NCI-H1417 treated with DMSO at 0.1 percent for 48 hours (cell line): ENCODE results near the gene TMEM267.
"Not testable (repeated sequence)": the region's sequence is repeated elsewhere in the genome, so short reads cannot be mapped to it uniquely, and the experiment has no call there.

Experiments
- DNase-seq: peaks from one replicate; lab custom pipeline; 2025; lab: John Stamatoyannopoulos, UW

The TMEM267 gene

DNA sequence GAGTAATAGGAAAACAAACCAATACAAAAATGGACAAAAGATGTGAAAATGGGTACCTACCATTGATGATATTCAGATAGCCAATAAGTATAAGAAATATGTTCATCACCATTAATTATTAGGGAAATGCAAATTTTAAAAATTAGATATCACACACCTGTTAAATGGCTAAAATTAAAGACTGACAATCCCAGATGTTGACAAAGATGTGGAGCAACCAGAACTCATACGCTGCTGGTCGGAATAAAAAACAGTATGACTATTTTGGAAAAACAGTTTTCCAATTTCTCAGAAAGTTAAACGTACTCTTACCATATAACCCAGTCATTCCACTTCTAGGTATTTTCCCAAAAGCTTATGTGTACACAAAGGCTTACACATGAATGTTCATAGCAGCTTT is 27.1 kb downstream of the TMEM267 start:
- no peak for DNase-seq

- not testable (repeated sequence) for DNase-seq
Observed at GRCh38 chr5:43441575-43441974, 42.1 kb downstream of the TMEM267 start.

- DNase-seq = no peak
Observed at GRCh38 chr5:43437062-43437660, 46.5 kb downstream of the TMEM267 start.

DNA sequence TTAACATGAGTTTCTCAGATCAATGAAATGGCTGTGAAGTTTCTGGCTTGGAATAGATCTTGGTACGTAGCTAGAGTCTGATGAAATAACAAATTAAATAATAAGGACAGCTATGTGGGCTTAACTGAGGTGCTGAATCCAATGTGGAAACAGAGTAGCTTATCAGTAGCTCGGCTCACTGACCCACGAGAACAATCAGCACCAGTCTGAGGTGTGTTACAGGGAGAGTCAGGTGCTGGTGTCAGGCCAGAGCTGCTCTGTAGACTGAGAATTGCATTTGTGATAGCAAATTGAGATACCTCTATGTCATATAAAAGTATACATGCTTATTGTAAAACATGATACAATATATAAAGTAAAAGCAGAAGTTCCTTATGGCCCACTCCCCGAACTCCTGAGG is 50.3 kb downstream of the TMEM267 start:
- no peak for DNase-seq

DNA sequence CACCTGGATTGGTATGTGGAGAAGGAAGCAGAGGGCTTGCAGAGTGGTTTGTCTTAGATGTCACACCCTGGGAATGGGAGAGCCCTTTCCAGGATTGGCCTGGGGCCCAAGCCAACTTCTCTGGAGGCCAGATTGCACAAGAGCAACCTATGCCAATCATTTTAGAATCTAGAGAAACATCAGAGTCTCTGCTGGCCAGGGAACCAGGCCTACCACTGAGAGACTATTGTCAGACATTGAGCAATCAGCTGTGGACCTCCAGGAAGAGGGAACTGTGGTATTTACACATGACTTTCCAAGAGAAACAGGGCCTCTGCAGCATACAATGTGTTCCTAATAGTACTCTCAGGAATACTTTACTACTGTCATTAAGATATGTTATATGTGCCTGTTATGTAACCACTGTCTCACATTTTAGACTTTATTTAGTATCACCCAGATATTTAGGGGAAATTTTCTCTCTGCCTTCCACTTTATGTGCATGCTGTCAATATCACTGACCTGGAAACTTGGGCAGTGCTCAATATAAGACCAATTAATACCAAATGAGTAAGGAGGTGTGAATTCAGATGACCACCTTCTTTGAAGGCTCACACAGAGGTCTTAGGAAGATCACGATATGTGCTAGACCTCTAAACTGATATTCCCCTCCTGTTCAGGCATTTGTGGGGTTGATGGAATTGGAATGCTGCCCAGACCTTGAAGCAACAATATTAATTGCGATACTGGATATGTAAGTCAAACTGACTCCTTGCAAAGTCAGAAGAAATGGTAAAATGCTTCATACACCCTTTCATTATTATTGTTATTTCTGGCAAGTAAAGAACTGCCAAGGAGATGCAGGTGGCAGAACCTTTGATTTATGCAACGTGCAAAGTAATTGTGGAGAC is 50.9 kb downstream of the TMEM267 start:
- no peak for DNase-seq

DNA sequence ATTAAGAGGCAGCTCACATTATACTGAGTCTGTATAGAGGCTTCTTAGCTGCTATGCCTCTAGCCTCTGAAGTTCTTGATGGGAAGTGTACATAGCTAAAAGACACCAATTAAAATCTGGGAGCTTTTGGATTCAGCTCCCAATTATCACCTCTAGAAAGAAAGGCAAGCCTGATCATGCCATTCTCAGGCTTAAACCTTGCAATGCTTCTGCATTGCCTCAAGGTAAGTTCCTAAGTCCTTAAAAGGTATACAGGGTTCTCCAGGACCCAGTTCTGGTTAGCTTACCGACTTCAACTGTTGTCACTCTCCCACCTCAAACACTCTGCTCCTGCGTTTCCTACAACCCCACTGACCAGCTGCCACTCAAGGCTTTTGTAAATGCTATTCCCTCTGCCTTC is 54.0 kb downstream of the TMEM267 start:
- no peak for DNase-seq

DNA sequence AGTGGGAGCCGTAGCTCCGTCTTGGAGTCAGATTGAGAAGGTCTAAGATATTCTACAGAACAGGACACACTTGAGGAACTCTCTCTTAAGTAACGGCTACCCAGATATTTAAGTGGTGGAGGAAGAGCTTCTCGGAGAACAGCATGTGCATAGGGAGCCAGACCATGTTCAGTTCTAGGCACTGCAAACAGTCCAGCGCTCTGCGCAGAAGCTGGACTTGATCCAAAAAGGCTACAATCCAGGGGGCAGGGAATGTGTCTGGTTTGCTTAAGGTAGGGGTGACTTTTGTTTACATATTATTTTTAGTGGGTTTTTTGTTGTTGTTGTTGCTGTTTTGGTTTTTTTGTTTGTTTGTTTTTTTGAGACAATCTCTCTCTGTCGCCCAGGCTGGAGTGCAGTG is 54.6 kb downstream of the TMEM267 start:
- no peak for DNase-seq

- DNase-seq = no peak
Observed at GRCh38 chr5:43427306-43427705, 56.4 kb downstream of the TMEM267 start.

DNA sequence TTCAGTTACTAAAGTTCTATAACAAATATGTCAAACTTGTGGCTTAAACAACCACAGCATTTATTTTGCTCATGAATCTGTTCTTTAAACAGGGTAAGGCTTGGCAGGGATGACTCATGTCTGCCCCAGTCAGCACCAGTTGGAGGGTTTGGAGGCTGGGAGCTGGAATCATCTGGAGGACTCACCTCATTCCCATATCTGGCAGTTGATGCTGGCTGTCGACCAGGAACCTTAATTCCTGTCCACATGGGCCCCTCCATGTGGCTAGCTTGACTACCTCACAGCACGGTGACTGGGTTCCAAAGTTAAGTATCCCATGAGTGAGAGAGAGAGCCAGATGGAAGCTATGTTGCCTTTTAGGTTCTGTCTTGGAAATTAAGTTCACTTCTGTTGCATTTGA is 57.7 kb downstream of the TMEM267 start:
- no peak for DNase-seq

DNA sequence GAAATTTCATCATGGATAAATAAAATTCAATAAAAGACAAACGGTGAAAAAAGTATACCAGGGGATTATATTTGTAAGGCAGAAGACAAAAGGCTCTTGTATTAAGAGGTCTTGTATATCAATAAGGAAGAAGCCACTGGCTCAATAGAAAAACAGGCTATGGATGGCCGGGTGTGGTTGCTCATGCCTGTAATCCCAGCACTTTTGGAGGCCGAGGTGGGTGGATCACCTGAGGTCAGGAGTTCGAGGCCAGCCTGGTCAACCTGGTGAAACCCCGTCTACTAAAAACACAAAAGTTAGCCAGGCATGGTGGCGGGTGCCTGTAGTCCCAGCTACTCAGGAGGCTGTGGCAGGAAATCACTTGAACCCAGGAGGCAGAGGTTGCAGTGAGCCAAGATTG is 60.6 kb downstream of the TMEM267 start:
- DNase-seq = not testable (repeated sequence)

DNA sequence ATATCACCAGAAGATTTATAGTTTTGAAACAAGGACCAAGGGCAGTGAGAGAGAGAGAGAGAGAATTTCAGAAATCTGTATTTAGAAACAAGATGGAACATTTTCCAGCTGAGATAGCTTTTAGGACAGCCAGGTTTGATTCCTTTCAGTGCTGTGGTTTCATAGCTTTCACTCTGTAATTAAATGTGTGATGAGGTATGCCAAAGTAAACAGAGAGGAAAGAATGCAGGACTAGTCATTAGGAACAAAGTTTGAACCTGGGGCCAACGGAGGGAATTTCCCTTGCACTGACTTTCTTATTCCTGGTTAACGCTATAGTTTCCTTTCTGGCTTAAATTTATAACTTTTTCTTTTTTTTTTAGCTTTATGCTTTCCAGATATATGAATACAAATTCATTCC is 61.5 kb downstream of the TMEM267 start:
- no peak for DNase-seq

DNA sequence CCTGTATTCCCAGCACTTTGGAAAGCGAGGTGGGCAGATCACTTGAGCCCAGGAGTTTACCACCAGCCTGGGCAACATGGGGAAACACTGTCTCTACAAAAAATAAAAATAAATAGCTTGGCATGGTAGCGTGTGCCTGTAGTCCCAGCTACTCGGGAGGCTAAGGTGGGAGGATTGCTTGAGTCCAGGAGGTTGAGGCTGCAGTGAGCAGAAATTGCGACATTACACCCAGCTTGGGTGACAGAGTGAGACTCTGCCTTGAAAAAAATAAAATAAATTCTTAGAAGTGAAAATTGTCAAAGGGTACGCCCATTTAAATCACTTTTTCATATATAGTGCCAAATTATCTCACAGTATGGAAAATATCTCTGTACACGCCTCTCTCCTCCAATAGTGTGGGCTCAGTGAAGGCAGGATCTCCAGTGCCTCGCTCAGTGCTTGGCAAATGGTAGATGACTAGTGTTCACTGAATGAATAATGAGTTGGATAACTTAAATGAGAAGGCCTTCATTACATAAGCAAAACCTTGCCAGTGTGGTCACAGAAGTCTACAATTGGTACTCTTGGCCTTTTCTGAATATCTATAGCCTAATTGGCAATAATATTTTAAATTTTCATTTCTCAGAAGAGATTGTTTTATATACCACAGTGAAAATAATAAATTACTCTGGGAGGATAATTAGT is 62.1 kb downstream of the TMEM267 start:
- DNase-seq = no peak

DNA sequence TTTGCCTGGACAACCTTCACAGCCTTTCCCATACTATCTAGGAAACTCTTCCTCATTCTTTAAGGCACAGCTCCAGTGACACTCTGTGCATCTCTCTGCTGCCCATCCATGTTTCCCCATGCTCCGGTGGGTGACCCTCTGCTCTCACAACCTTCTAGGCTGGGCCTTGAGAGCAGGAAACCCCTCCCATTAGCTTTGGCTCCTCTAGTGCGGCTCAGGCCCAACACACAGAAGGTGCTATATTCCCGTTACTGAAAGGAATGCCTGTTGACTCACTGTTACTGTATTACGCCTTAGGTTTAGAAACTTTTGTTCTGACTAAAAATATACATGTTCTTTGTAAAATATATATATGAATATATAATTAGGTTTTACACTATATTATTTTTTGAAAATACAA is 63.4 kb downstream of the TMEM267 start:
- no peak for DNase-seq

DNA sequence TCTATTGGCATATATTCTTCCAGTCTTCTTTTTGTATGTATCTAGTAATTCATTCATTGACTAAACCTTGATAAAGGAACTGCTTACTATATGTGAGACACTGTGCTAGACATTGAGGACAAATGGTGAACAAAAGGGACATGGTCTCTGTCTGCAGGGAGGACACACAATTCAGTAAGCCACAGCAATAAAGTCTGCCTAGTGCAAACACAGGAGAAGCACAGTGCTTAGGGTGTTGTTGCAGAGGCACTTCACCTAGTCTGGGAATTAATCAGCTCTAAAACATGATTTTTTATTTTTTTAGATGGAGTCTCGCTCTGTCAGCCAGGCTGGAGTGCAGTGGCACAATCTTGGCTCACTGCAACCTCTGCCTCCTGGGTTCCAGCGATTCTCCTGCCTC is 65.1 kb downstream of the TMEM267 start:
- no peak for DNase-seq

DNA sequence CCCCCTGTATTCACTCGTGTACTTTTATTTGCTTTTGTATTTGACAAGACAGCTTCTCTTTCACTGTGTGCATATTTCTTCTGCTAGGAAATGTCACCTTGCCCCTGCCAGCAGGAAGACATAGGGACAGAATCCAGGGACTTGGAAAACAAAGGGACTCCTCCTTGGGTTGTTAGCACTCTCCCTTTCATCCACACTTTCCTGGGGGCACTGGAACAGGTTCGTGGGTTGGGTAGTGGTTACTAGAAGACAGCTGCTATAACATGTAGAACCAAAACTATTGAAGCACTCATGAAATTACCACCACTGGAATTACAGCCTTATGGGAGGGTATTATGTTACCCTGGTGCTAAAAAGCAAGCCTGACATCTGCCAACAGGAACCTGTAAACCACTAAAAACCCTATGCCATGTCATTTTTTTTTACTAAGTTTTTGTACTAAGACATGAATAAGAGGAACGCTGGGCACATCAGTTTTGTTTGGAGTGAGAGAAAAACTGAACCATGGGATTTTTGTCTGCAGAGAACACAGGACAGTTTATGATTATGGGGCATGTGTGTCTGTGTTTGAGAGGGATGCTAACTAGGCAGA is 66.8 kb downstream of the TMEM267 start:
- no peak for DNase-seq

DNA sequence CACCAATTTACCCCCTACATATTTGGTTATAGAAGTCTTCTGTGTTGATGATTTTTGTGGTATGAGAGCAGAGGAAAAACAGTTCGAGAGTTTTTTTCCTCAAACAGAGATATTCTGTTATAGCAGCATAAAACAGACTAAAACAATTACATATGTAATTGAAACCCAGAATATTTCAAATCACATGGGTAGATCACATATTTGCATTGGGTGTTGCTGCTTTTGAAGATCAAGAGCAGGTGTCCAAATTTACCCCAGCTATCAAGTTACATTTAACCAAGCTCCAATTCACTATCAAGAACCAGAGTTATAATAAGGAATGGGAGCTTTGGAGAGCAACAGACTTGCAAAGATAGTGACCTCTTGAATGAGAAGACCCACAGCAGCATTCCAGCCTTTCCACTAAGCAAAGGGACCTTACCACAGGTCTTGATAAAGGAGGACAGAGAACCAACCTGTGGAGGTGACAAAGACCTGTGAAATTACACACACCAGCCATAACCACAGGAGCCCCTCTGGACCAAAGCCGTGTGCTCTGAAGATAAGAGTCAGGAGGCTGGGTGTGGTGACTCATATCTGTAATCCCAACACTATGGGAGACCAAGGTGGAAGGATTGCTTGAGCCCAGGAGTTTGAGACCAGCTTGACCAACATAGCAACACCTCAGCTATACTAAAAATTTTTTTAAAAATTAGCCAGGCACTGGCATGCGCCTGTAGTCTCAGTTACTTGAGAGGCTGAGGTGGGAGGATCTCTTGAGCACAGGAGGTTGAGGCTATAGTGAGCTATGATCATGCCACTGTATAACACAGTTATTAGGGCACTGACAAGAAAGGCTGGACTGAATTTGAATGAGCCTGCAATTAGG is 67.5 kb downstream of the TMEM267 start:
- DNase-seq = no peak

DNA sequence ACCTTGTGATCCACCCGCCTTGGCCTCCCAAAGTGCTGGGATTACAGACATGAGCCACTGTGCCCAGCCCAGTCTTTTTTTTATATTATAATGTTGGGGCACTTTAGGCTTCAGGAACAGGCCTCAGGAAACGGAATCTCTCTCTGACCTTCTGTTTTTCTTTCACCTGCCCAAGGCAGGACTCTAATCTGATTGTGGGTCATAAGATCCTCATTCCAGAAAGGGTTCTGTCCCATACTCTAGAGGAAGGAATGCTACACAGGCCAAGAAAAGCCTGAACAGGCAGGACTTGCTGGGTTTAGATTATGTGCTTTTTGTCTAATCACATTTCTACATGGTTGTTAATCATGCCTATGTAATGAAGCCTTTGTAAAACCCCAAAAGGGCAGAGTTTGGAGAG is 69.7 kb downstream of the TMEM267 start:
- no peak for DNase-seq

- peak; percentile 43 for DNase-seq
Observed at GRCh38 chr5:43412644-43413043, 71.0 kb downstream of the TMEM267 start.

GRCh38 chr5:43412156-43412555 is 71.5 kb downstream of the TMEM267 start, which contains the start of gene CCL28:
TSS of gene CCL28 (minus strand) at chr5:43412391. CDS start at chr5:43412316, 75 bp downstream.
- DNase-seq = no peak

DNA sequence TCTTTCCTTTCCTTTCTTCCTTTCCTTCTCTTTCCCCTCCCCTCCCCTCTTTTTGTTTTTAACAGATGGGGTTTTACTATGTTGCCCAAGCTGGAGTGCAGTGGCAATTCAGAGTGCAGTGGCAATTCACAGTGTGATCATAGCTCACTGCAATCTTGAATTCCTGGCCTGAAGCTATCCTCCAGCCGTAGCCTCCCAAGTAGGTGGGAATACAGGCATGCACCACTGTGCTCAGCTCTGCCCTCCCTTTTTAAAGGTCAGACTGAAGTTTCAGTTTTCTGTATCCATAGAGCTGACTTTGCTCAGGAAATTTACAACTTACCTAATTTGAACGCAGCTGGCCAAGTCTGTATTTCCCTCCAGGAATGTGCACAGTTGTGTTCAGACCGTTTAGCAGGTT is 72.2 kb downstream of the TMEM267 start:
- no peak for DNase-seq

DNA sequence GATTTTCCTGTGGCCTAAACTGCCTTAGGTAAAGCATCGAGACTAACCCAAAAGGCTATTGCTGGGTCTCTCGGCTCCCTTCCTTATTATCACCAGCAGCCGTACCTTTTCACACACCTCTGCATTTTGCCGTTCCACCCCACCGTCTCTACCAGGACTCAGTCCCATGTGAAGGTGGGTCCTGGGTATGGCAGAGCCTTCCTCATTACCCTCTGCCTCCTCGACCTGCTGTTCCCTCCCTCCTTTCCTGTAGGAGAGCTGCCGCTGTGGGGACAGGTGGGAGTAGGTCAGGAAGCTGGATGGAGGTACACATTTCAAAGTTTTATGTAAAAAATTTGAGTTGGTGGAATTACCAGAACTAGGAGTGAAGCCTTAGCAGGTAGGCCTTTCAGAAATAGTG is 73.3 kb downstream of the TMEM267 start:
- no peak for DNase-seq
